ENCODE data around the gene ZNF296.
"Not testable (repeated sequence)": the region's sequence is repeated elsewhere in the genome, so short reads cannot be mapped to it uniquely, and the experiment has no call there.

ZNF296 gene

DNA sequence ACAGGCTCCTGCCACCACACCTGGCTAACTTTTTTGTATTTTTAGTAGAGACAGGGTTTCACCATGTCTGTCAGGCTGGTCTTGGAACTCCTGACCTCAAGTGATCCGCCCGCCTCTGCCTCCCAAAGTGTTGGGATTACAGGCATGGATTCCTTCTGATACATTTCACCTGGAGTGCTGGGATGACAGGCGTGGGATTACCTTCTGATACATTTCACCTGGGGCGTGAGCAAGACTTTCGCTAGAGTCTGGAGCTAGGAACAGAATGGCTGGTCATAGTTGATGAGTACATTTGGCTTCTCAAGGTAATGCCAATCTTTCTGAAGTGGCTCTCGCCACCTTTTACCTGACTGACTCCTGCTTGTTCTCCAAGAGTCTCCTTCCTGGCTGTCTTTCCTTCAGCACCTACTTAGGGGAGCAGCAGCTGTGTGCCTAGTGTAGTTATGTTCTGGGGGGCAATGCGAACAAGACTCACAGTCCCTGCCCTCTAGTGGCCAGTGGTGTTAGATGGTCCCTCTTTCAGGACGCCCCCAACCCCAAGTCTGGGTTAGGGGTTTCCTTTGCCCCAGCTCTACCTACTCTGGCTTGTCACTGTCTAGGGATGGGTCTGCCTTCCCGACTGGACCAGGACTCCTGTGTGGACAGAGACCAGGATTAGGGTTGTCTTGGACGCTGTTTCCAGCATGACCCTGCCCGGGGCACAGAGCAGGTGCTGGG lies 36.0 kb upstream of the ZNF296 start:
- no peaks in the 10 kb centered on the region for H3K27me3 Mint-ChIP-seq
- no peak overlapping the region for H3K27ac Mint-ChIP-seq
- no peaks in the 10 kb centered on the region for H3K36me3 Mint-ChIP-seq
- ATAC-seq = no peak
- no peaks in the 10 kb centered on the region for H3K9me3 Mint-ChIP-seq
- no peak overlapping the region for H3K4me3 Mint-ChIP-seq
- peaks cover 64% of the 10 kb centered on the region for H3K4me1 Mint-ChIP-seq

DNA sequence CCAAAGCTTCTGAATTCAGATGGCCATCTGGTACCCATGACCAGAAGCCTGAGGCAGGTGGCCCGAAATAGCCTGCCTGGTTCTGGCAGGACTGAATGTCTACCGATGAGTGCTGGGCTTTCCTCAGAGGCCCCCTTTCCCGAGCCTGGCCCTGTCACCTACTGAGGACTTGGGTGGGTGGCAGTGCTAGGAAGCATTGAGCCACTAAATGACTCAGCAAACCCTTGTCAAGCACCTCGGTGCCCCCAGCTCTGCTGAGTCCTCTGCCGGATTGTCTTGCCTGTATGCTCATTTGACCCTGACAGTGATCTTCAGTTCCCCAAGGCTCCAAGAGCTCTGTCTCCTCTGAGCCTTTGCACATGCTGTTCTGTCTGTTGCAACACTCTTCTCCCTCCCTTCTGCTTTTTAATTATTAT lies 34.6 kb upstream of the ZNF296 start:
- H3K9me3 Mint-ChIP-seq = no peaks in the 10 kb centered on the region
- peak; percentile 67 for ATAC-seq
- no peaks in the 10 kb centered on the region for H3K36me3 Mint-ChIP-seq

DNA sequence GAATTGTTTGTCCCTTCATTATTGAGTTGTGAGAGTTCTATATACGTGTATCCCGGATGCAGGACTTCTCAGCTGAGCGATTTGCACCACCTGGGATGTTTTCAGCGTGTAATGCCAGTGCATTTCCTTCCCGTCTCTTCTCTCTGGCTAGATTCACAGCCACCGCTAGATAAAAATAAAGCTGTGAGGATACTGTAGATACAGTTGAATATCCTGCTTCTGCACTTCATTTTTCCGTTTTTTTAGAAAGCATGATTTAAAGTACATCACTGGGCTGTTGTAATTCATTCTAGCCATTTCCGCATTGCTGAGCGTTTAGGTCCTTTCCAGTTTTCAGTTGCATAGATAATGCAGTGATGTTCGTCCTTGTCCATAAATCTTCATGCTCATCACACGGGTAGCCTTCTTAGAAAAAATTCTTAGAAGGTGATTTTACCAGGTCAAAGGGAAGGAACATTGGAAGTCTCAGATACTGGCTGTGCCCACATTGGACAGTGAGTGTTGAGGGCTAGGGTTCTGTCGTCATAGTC lies 31.4 kb upstream of the ZNF296 start:
- Mint-ChIP-seq H3K4me1 (peaks cover 69% of the 10 kb centered on the region), H3K36me3 (no peaks in the 10 kb centered on the region), H3K27ac (no peak overlapping the region), H3K9me3 (no peaks in the 10 kb centered on the region), H3K4me3 (no peak overlapping the region), H3K27me3 (no peaks in the 10 kb centered on the region)
- no peak for ATAC-seq

More for the DNA sequence above, 34.6 kb upstream of the ZNF296 start:
- Mint-ChIP-seq H3K4me1 (peaks cover 57% of the 10 kb centered on the region), H3K27ac (peak overlapping the region; percentile 35), H3K27me3 (no peaks in the 10 kb centered on the region), H3K4me3 (no peak overlapping the region)

DNA sequence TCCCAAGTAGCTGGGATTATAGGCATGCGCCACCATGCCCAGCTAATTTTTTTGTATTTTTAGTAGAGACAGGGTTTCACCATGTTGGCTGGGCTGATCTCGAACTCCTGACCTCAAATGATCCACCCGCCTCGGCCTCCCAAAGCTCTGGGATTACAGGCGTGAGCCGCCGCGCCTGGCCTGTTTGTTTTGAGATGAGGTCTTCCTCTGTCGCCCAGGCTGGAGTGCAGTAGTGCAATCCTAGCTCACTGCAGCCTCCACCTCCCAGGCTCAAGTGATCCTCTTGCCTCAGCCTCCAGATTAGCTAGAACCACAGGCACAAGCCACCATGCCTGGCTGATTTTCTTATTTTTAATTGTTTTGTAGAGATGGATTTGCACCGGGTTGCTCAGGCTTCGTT lies 30.1 kb upstream of the ZNF296 start:
- H3K27me3 Mint-ChIP-seq, H3K4me3 Mint-ChIP-seq, H3K9me3 Mint-ChIP-seq, ATAC-seq, H3K36me3 Mint-ChIP-seq, H3K27ac Mint-ChIP-seq: not testable (repeated sequence)
- H3K4me1 Mint-ChIP-seq = peaks cover 67% of the 10 kb centered on the region

DNA sequence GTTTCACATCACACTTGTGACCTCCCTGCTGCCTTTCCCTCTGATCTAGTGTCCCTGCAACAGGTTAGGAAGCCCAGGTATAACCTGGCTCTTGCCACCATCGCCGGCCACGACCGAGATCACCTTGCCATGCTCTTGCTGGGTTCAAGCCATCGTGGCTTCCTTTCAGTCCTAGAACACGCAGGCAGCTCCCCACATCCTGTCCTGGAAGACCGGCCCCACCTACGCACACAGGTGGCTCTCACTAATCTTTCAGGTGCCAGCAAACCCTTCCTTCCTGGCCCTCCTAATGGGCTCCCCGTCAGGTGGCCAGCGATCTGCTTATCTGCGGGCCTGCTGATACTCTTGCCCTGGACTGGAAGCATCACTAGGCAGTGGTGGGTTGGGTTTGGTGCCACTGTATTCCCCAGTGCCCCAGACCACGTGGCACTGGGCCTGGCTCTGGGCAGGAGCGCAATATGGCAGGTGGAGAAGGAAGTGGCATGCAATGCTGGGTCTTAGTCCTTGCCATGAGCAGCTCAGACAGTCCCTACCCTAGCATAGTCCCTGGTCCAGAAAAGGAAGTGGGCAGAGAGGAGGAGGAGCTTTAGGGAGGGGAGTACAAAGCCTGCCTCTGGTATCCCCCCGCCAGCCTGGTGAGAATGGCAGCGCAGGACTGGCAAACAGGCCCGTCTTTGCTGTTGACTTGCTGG lies 28.5 kb upstream of the ZNF296 start:
- H3K27ac Mint-ChIP-seq = peak overlapping the region; percentile 14
- no peaks in the 10 kb centered on the region for H3K27me3 Mint-ChIP-seq
- H3K4me1 Mint-ChIP-seq = peaks cover 64% of the 10 kb centered on the region
- ATAC-seq = peak; percentile 35
- no peaks in the 10 kb centered on the region for H3K9me3 Mint-ChIP-seq
- H3K36me3 Mint-ChIP-seq = no peaks in the 10 kb centered on the region
- H3K4me3 Mint-ChIP-seq = peak overlapping the region; percentile 1

DNA sequence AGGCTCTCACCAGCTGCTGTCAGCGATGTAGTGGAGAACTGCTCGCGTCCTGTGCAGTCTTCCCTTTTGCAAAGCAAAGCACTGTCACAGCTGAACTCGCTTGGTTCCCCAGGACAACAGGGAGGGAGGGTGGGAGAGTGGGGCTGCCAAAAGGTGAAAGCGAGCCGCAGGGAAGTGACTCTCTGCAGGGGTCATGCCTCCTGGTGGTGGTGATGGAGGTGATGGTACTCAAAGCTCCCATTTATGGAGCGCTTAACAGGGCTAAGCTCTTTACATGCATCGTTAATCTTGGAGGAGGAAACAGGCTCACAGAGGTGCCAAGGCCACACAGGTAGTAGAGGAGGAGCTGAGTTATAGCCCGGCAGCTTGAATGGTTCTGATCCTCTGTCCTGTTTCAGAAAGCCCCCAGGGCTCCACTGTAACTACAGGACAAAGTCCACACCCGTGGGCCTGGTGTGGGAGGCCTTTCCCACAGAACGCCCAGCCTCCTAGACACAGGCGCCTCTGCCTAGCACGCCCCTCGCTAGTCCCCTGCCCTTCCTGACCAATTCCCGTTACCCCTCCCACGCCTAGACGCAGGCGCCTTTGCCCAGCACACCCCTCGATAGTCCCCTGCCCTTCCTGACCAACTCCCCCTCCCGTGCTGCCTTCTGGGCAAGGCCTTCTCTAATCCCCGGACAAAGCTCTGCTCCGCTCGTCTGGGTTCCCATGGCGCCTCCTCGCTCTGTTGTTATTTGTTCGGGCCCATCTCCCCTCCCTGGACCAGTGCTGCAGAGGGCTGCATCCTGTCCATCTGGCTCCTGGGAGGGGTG lies 27.4 kb upstream of the ZNF296 start:
- peak overlapping the region; percentile 49 for H3K4me3 Mint-ChIP-seq
- H3K4me1 Mint-ChIP-seq = peaks cover 63% of the 10 kb centered on the region
- H3K9me3 Mint-ChIP-seq = no peaks in the 10 kb centered on the region
- H3K27ac Mint-ChIP-seq = peak overlapping the region; percentile 14
- ATAC-seq = peak; percentile 42
- H3K36me3 Mint-ChIP-seq = no peaks in the 10 kb centered on the region
- H3K27me3 Mint-ChIP-seq = no peaks in the 10 kb centered on the region

DNA sequence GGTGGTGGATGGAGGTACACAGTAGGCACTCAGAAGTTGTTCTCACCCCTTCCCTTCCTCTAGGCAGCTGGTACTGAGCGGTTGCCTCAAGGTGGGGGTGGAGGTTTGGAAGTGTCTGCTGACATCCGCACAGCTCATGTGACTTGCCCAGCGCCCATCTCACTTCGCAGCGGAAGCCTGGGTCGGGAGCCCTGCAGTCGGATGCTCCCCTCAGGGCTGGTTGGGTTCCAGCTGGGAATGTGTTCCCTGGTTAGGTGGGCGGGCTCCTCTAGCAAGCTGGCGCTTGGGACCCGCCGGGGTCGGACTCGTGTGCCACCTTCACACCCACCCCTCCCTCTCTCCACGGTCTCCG lies 26.9 kb upstream of the ZNF296 start:
- Mint-ChIP-seq H3K27ac (peak overlapping the region; percentile 14), H3K4me3 (peak overlapping the region; percentile 49)

DNA sequence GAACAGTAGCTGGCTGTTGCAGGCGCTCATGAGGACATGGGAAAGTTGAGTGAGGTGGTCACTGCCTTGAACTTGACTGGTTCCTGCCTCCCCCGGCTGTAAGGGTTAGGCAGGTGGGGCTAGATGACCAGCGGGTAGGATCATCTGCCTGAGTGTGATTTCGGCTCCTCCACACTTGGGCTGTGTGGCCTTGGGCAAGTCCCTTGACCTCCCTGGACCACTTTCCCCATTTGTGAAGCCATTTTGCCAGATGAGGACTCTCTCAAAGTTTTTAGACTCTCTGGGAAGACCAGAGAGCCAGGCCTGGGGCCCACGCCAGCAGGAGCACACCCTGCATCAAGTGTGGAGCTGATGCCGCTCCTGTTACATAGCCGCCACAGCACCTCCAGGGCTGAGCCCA lies 26.2 kb upstream of the ZNF296 start:
- H3K36me3 Mint-ChIP-seq = no peaks in the 10 kb centered on the region
- no peak overlapping the region for H3K4me3 Mint-ChIP-seq
- no peak for ATAC-seq
- H3K27me3 Mint-ChIP-seq = no peaks in the 10 kb centered on the region
- H3K27ac Mint-ChIP-seq = peak overlapping the region; percentile 14
- H3K9me3 Mint-ChIP-seq = no peaks in the 10 kb centered on the region
- peaks cover 72% of the 10 kb centered on the region for H3K4me1 Mint-ChIP-seq

More for the DNA sequence above, 26.9 kb upstream of the ZNF296 start:
- no peaks in the 10 kb centered on the region for H3K36me3 Mint-ChIP-seq
- H3K27me3 Mint-ChIP-seq = no peaks in the 10 kb centered on the region
- H3K4me1 Mint-ChIP-seq = peaks cover 66% of the 10 kb centered on the region
- peak; percentile 65 for ATAC-seq
- no peaks in the 10 kb centered on the region for H3K9me3 Mint-ChIP-seq

DNA sequence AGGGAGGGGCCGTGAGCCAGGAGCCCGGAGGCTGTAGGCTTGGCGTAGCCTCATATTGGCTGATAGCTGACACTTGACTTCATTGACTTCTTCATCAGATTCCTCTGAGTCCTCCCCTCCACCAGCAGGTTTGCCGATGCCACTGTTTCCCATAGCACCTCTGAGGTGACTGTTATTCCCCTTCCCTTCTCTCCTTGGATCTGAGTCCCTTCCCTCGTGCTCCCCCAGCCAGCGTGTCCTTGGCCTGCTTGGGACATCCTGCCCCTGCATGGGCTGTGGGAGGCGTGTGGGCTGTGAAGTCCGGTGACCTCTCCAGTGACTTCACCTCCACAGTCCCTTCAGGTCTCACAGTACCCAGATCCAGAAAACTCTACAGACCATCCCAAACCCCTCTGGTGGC lies 25.5 kb upstream of the ZNF296 start:
- Mint-ChIP-seq H3K27ac (peak overlapping the region; percentile 20), H3K36me3 (no peaks in the 10 kb centered on the region), H3K9me3 (no peaks in the 10 kb centered on the region), H3K4me1 (peaks cover 79% of the 10 kb centered on the region), H3K27me3 (no peaks in the 10 kb centered on the region), H3K4me3 (no peak overlapping the region)
- no peak for ATAC-seq

DNA sequence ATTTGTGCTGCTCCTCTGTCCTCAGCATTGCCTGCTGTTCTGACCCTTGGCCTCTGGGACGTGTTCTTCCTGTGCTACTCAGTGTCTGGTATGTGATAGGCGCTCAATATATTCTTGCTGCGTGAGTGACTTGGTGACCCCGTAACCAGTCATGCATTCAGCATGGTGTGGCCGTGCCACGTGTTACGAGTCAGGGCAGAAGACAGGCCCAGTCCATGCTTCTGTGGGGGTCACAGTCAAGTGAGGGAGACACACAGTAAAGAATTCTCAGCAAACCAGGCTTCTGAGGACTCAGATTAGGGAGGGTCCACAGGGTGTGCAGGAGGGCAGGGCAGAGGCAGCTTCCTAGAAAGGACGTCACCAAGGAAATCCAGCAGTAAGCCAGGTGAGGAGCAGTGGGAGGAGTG lies 24.6 kb upstream of the ZNF296 start:
- Mint-ChIP-seq H3K27me3 (no peaks in the 10 kb centered on the region), H3K4me1 (peaks cover 84% of the 10 kb centered on the region), H3K9me3 (no peaks in the 10 kb centered on the region), H3K27ac (peak overlapping the region; percentile 60), H3K36me3 (no peaks in the 10 kb centered on the region), H3K4me3 (no peak overlapping the region)
- ATAC-seq = no peak

DNA sequence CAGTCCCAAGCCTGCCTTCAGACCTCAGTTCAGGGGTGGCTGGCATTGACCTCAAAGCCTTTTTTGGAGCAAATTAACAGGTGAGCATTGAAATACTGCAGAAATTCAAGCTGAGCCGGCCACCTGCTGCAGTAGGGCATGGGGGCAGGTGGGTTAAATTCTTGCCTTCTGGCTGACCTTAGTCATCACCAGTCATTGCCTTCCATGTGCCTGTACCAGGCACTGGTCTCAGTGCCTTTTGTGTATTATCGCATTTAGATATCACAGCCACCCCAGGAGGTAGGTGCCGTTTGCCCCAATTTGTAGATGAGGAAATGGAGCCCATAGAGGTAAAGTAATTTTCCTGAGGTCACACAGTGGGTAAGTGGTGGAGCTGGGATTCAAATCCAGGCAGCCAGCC lies 23.9 kb upstream of the ZNF296 start:
- Mint-ChIP-seq H3K36me3 (no peaks in the 10 kb centered on the region), H3K4me3 (no peak overlapping the region)
- ATAC-seq = no peak

DNA sequence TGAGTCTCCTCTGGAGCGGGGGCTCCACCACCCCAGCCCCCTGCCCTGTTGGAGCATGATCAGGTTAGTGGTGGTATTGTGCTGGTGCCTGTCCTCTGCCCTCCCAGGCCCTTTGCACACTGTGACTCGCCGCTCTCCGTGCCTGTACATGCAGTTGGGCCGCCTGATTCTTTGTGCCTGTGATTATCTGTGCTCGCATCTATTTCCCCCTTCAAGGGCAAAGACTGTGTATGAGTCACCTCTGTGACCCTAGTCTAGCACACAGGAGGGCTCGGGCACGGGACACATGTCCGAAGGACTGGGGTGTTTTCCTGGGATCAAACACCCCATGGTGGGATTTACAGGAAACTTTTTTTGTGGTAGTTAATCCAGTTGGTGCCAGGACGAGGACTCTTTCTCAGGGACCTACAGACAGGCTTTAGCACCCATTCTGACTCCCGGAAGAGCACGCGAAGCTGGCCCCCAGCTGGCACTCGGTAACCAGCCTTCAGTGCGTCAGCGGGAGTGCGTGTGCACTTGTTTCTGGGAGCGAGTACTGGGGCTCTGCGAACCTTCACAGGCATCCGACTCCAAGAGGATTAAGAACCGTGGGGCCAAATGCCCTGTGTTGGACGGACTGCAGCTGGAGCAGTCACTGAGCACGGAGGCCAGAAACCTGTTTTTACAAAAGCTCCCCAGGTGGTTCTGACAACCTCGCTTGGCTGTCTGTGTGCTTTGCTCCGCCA lies 23.4 kb upstream of the ZNF296 start:
- no peak overlapping the region for H3K4me3 Mint-ChIP-seq
- H3K4me1 Mint-ChIP-seq = peaks cover 82% of the 10 kb centered on the region
- H3K27ac Mint-ChIP-seq = no peak overlapping the region
- H3K9me3 Mint-ChIP-seq = no peaks in the 10 kb centered on the region
- H3K27me3 Mint-ChIP-seq = no peaks in the 10 kb centered on the region
- H3K36me3 Mint-ChIP-seq = no peaks in the 10 kb centered on the region
- no peak for ATAC-seq

More for the DNA sequence above, 23.9 kb upstream of the ZNF296 start:
- no peak overlapping the region for H3K27ac Mint-ChIP-seq
- peaks cover 82% of the 10 kb centered on the region for H3K4me1 Mint-ChIP-seq
- no peaks in the 10 kb centered on the region for H3K27me3 Mint-ChIP-seq
- H3K9me3 Mint-ChIP-seq = no peaks in the 10 kb centered on the region

DNA sequence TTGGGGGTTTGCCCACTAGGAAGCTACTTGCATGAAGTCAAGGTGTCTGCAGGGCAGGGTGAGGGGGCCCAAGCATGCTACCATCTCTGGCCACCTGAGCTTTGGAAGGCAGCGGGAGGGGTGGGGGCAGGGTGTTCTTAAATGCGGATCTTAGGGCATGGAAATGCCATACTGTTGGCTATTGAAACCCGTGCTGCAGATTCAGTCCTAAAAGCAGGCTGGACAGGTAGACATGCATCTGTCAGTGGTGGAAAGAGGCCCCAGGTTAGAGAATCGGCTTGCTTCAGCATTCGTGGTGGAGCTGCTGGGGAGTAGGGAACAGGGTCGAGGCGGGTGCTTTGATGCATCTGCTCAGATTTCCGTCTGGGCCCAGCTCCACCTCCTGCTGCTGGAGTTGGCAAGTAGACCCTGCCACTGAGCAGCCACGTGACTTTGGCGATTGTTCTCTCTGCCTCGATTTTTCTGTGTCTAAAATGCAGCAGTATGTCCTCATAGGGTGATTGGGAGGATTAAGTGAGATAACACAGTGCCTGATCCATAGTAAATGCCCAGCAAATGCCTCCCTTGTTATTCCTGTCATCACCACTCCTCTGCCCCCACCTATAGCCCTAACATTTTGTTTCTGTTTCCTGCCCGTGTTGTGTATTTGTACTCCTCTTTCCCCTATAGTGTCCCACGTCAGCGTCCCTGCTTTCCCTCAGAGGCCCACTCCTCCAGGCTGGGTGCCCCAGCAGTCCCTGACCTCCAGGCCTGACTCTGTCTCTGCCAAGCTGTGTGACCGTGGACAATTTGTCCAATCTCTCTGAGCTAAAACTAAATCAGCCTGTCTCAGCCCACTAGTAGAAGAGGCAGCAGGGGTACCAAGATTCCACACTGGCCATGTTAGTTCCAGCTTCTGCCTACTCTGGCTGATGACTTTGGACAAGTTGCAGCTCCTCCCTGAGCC lies 22.5 kb upstream of the ZNF296 start:
- Mint-ChIP-seq H3K27me3 (no peaks in the 10 kb centered on the region), H3K9me3 (no peaks in the 10 kb centered on the region), H3K4me3 (no peak overlapping the region), H3K27ac (no peak overlapping the region), H3K36me3 (peaks cover 2% of the 10 kb centered on the region), H3K4me1 (peaks cover 82% of the 10 kb centered on the region)
- no peak for ATAC-seq
